ENCODE measurements around the gene MFAP3L. TPM values are rescaled to one million over a fixed set of nuclear protein-coding genes. Genes with fewer than 3 reads are reported as not detected.

Gene MFAP3L
- total RNA-seq, 6 experiments from 2014 or later: 23.2 to 84.3 (median 39.3) TPM

DNA sequence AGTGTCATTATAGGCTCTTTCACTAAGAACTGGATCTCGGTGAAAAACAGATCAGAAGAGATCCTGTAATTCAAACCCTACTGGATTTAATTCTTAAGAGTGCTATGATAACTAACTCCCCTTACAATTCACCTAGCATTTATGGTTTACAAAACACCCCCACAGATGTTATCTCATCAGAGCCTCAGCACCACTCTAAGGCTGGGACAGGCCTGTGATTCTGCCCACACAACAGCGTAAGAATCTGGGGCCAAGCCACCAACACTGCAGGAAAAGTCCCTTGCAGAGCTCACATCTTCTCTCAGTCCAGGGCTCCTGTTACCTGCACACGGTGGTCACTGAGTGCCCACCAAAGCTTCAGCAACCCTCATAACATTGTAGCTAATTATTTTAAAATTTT is 8.9 kb downstream of the MFAP3L start:
- Histone ChIP-seq H3K36me3 (no peaks in the 10 kb centered on the region), H3K27ac (no peak overlapping the region), H3K4me3 (no peak overlapping the region), H3K27me3 (no peaks in the 10 kb centered on the region), H3K9me3 (no peaks in the 10 kb centered on the region), H3K4me1 (peaks cover 0 to 2% (median 0%) of the 10 kb centered on the region in 4 donors)
- ATAC-seq (no peak), DNase-seq (no peak)
- intact Hi-C loops (cut with DNase I): no loop called here
- TF ChIP-seq POLR2A (IDR thresholded peaks at IDR 0.05) (no peak), CTCF (IDR thresholded peaks at IDR 0.05) (no peak)
- WGBS (ENCODE audit: insufficient coverage, low coverage, low lambda C conversion rate, missing lambda C conversion rate): 62% methylated on average over 3 of the region's 3 CpGs

- no peak for TF ChIP-seq POLR2A (IDR thresholded peaks at IDR 0.05)
- H3K4me3 ChIP-seq: no peak overlapping the region
- no peaks in the 10 kb centered on the region for H3K27me3 ChIP-seq
- WGBS (ENCODE audit: insufficient coverage, low coverage, low lambda C conversion rate, missing lambda C conversion rate): 92% methylated on average over 2 of the region's 4 CpGs
- H3K9me3 ChIP-seq: no peaks in the 10 kb centered on the region
- peak in 1 of 4 donors; percentile 21 for ATAC-seq
- no peaks in the 10 kb centered on the region for H3K36me3 ChIP-seq
- peaks cover 0 to 7% (median 0%) of the 10 kb centered on the region in 4 donors for H3K4me1 ChIP-seq
- DNase-seq: no peak
- H3K27ac ChIP-seq: no peak overlapping the region
- intact Hi-C loops (cut with DNase I): no loop called here
Measured at GRCh38 chr4:170015285-170015684, 10.9 kb downstream of the MFAP3L start.

- H3K4me3 ChIP-seq: no peak overlapping the region
- peaks cover 0 to 11% (median 3%) of the 10 kb centered on the region in 4 donors for H3K4me1 ChIP-seq
- intact Hi-C loops (cut with DNase I): no loop called here
- H3K9me3 ChIP-seq: no peaks in the 10 kb centered on the region
- H3K36me3 ChIP-seq: no peaks in the 10 kb centered on the region
- no peak for DNase-seq
- no peak for TF ChIP-seq CTCF (IDR thresholded peaks at IDR 0.05)
- TF ChIP-seq POLR2A (IDR thresholded peaks at IDR 0.05): no peak
- H3K27ac ChIP-seq: no peak overlapping the region
- H3K27me3 ChIP-seq: no peaks in the 10 kb centered on the region
- peak in 1 of 4 donors; percentile 12 for ATAC-seq
- WGBS (ENCODE audit: insufficient coverage, low coverage, low lambda C conversion rate, missing lambda C conversion rate): 57% methylated on average over 5 of the region's 6 CpGs
Measured at GRCh38 chr4:170014359-170015011, 11.7 kb downstream of the MFAP3L start.

- TF ChIP-seq CTCF (IDR thresholded peaks at IDR 0.05) (no peak), POLR2A (IDR thresholded peaks at IDR 0.05) (no peak)
- Histone ChIP-seq H3K9me3 (no peaks in the 10 kb centered on the region), H3K4me3 (no peak overlapping the region), H3K27ac (no peak overlapping the region), H3K36me3 (no peaks in the 10 kb centered on the region), H3K4me1 (peaks cover 0 to 14% (median 4%) of the 10 kb centered on the region in 4 donors), H3K27me3 (no peaks in the 10 kb centered on the region)
- WGBS (ENCODE audit: insufficient coverage, low coverage, low lambda C conversion rate, missing lambda C conversion rate): 93% methylated on average over 2 of the region's 2 CpGs
- no peak for ATAC-seq
- no peak for DNase-seq
- intact Hi-C loops (cut with DNase I): no loop called here
Measured at GRCh38 chr4:170012629-170012958, 13.6 kb downstream of the MFAP3L start.

- no peaks in the 10 kb centered on the region for H3K36me3 ChIP-seq
- ATAC-seq: peak; percentile 86 to 97 (median 93)
- H3K27ac ChIP-seq: no peak overlapping the region
- no peak overlapping the region for H3K4me3 ChIP-seq
- no peaks in the 10 kb centered on the region for H3K27me3 ChIP-seq
- intact Hi-C loops (cut with DNase I): no loop called here
- no peak for TF ChIP-seq POLR2A (IDR thresholded peaks at IDR 0.05)
- peak in 1 of 4 donors; percentile 10 for TF ChIP-seq CTCF (IDR thresholded peaks at IDR 0.05)
- 44% methylated on average over 7 of the region's 7 CpGs for whole genome bisulfite sequencing (ENCODE audit: insufficient coverage, low coverage, low lambda C conversion rate, missing lambda C conversion rate)
- peaks cover 0 to 14% (median 4%) of the 10 kb centered on the region in 4 donors for H3K4me1 ChIP-seq
- peak; percentile 26 to 73 (median 68) for DNase-seq
- no peaks in the 10 kb centered on the region for H3K9me3 ChIP-seq
Measured at GRCh38 chr4:170011921-170012628, 14.1 kb downstream of the MFAP3L start.
